ENCODE results near the gene DGKG.

DNA sequence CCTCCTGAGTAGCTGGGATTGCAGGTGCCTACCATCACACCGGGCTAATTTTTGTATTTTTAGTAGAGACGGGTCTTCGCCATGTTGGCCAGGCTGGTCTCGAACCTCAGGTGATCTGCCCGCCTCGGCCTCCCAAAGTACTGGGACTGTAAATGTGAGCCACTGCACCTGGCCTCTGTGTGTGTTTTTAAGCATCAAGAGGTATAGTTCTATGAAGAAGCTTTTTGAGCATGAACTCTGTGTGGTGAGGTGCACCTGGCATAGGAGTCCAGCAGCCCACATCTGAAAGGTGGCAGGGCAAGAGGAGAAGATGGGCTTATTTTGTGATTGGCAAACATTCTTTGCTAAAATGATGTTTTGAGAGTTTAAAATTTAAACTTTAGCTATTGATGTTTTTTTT, 118.0 kb downstream of the DGKG start:
- TF ChIP-seq, protein P1, sequence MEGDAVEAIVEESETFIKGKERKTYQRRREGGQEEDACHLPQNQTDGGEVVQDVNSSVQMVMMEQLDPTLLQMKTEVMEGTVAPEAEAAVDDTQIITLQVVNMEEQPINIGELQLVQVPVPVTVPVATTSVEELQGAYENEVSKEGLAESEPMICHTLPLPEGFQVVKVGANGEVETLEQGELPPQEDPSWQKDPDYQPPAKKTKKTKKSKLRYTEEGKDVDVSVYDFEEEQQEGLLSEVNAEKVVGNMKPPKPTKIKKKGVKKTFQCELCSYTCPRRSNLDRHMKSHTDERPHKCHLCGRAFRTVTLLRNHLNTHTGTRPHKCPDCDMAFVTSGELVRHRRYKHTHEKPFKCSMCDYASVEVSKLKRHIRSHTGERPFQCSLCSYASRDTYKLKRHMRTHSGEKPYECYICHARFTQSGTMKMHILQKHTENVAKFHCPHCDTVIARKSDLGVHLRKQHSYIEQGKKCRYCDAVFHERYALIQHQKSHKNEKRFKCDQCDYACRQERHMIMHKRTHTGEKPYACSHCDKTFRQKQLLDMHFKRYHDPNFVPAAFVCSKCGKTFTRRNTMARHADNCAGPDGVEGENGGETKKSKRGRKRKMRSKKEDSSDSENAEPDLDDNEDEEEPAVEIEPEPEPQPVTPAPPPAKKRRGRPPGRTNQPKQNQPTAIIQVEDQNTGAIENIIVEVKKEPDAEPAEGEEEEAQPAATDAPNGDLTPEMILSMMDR (optimal IDR thresholded peaks at IDR 0.05 in 1 of 3, IDR thresholded peaks at IDR 0.05 in 1 of 3, conservative IDR thresholded peaks at IDR 0.05 in 1 of 3; ENCODE audit: extremely low read depth in 1 of 3, insufficient read depth in 2 of 3, low read length in 3 of 3) = no peak
- no peak for TF ChIP-seq EZH2 (IDR thresholded peaks at IDR 0.05; ENCODE audit: low read length)

Data from keratinocyte (primary cell).